Activated naive CD8-positive, alpha-beta T cell treated with anti-CD3 and anti-CD28 coated beads, Interleukin-2, amount 10 ng/mL, durations not matched to agents 7 days and 5 days (primary cell): ENCODE results near the gene CD300H. TPM values are rescaled to one million over a fixed set of nuclear protein-coding genes. Genes with fewer than 3 reads are reported as not detected.
A peak's percentile ranks its signal among the peaks of the same experiment; 100 is the strongest.

ENCODE experiments used
- ATAC-seq: fragments of 150-1000 bp; cut with Tn5 transposase; one replicate; pipeline ENCODE4 v1.10.0; 2021; ENCODE audit warnings: low read depth, moderate library complexity
- POLR2A ChIA-PET: fragments of 350-600 bp; sonication (Branson Sonifier 250); formaldehyde crosslinking; loops from one replicate; lab custom pipeline; 2021; ENCODE audit warnings: antibody characterized with exemption; lab: Charles Lee
- DNase-seq: peaks from one replicate; pipeline ENCODE4 v3.0.0; 2021
- H3K27ac Mint-ChIP-seq: one replicate; pipeline ENCODE4 v1.8.0; 2022; ENCODE audit warnings: mild to moderate bottlenecking, mixed read lengths
- H3K27me3 Mint-ChIP-seq: one replicate; pipeline ENCODE4 v1.8.0; 2022; ENCODE audit warnings: mild to moderate bottlenecking, moderate library complexity, mixed read lengths
- H3K36me3 Mint-ChIP-seq: one replicate; pipeline ENCODE4 v1.8.0; 2021; ENCODE audit warnings: mild to moderate bottlenecking, mixed read lengths
- H3K4me1 Mint-ChIP-seq: one replicate; pipeline ENCODE4 v1.8.0; 2021; ENCODE audit warnings: mixed read lengths
- H3K4me3 Mint-ChIP-seq: one replicate; pipeline ENCODE4 v1.8.0; 2022; ENCODE audit warnings: mild to moderate bottlenecking, moderate library complexity, mixed read lengths
- H3K9me3 Mint-ChIP-seq: one replicate; pipeline ENCODE4 v1.8.0; 2021; ENCODE audit warnings: mixed read lengths
- total RNA-seq, 2 experiments: library from RNA; stranded (reverse); gene quantifications; one replicate each; pipeline ENCODE4 v1.2.3, GENCODE V29; 2021

Gene CD300H
- total RNA-seq, 2 experiments from 2014 or later = not detected

- peaks cover 13% of the 10 kb centered on the region for H3K4me1 Mint-ChIP-seq
- DNase-seq (peak; percentile 60), ATAC-seq (peak; percentile 34)
- peak overlapping the region; percentile 89 for H3K27ac Mint-ChIP-seq
- peak overlapping the region; percentile 63 for H3K4me3 Mint-ChIP-seq
- H3K9me3 Mint-ChIP-seq = peaks cover 25% of the 10 kb centered on the region
- POLR2A ChIA-PET = no interaction called here
- peaks cover 13% of the 10 kb centered on the region for H3K36me3 Mint-ChIP-seq
- peaks cover 37% of the 10 kb centered on the region for H3K27me3 Mint-ChIP-seq
Observed at GRCh38 chr17:74513987-74514631, 53.2 kb downstream of the CD300H start.

- POLR2A ChIA-PET = no interaction called here
- peaks cover 38% of the 10 kb centered on the region for H3K27me3 Mint-ChIP-seq
- no peak overlapping the region for H3K4me3 Mint-ChIP-seq
- DNase-seq = no peak
- peaks cover 13% of the 10 kb centered on the region for H3K4me1 Mint-ChIP-seq
- H3K27ac Mint-ChIP-seq = no peak overlapping the region
- peaks cover 15% of the 10 kb centered on the region for H3K9me3 Mint-ChIP-seq
- ATAC-seq = no peak
- H3K36me3 Mint-ChIP-seq = peaks cover 13% of the 10 kb centered on the region
Observed at GRCh38 chr17:74512624-74513091, 54.7 kb downstream of the CD300H start.

- Mint-ChIP-seq H3K27me3 (peaks cover 42% of the 10 kb centered on the region), H3K9me3 (peaks cover 15% of the 10 kb centered on the region), H3K4me1 (peaks cover 13% of the 10 kb centered on the region), H3K36me3 (peaks cover 13% of the 10 kb centered on the region), H3K27ac (no peak overlapping the region), H3K4me3 (no peak overlapping the region)
- ATAC-seq = no peak
- POLR2A ChIA-PET = no interaction called here
- no peak for DNase-seq
Observed at GRCh38 chr17:74512036-74512435, 55.3 kb downstream of the CD300H start.

Other genes starting within 250 kb of the CD300H start
- gene KIF19, start 241.3 kb downstream of the CD300H start, total RNA-seq = under 1 TPM; 0.61 to 0.91 TPM
- gene BTBD17, start 205.6 kb downstream of the CD300H start, total RNA-seq = not detected
- gene GPR142, start 200.0 kb downstream of the CD300H start, total RNA-seq = not detected
- not detected for gene GPRC5C, start 135.4 kb downstream of the CD300H start, total RNA-seq
- gene CD300A, start 100.9 kb downstream of the CD300H start, total RNA-seq = 10 to 100 TPM; 10.6 to 12.7 TPM
- gene CD300LB, start 36.0 kb downstream of the CD300H start, total RNA-seq = not detected
- gene CD300C, start 21.4 kb downstream of the CD300H start, total RNA-seq = under 1 TPM; 0.45 to 0.61 TPM
- not detected for gene CD300LD, start 24.8 kb upstream of the CD300H start, total RNA-seq
- not detected for gene CD300E, start 56.2 kb upstream of the CD300H start, total RNA-seq
- gene CD300LF, start 145.4 kb upstream of the CD300H start, total RNA-seq = under 1 TPM in 1 of 2 experiments, not detected in 1; 0.25 TPM
- 10 to 100 TPM; 24.7 to 27.5 TPM for gene RAB37, start 169.7 kb upstream of the CD300H start, total RNA-seq
- 100 to 1,000 TPM; 241 to 244 TPM for gene NHERF1, start 181.1 kb upstream of the CD300H start, total RNA-seq
- 10 to 100 TPM; 37.6 to 42.1 TPM for gene NAT9, start 208.8 kb upstream of the CD300H start, total RNA-seq